ENCODE data around the gene FH. TPM values are rescaled to one million over a fixed set of nuclear protein-coding genes. Genes with fewer than 3 reads are reported as not detected.
A peak's percentile ranks its signal among the peaks of the same experiment; 100 is the strongest.

Gene FH
- total RNA-seq, 3 donors from 2014 or later (not counting 1 experiment from before 2014, with no cell fraction given), result 16.6 to 18.3 (median 16.7) TPM

DNA sequence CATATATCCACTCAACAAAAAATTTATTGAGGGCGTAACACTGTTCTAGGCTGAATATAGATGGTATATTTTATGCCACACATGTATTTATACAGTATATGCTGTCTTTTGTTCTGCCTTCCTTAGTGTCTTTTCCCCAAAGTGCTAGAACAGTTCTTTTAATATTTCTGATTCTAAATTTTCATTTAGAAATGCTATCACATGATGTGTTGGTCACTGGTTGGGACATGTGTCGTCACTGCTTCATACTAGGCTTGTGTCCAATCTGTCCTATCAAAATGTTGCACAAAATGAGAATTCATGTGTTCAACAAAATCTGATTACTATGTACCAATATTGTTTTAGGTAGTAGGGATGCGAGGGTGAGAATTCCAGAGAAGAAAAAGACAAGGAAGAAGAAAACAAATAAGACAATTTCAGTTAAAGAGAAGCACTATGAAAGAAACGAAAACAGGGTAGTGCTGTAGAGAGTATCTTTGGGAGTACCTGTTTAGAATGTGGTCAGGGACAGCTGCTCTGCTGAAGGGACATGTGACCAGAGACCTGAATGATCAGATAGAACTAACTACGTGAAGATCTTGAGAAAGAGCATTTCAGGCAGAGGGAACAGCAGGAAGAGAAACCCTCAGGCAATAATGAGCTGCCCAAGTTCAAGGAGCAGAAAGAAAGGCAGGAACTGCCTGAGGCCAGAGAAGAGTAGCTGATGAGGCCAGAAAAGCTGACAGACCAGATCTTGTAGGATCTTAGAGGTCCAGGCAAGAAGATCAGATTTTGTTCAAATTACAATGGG lies 14.0 kb upstream of the FH start:
- TF ChIP-seq CTCF (IDR thresholded peaks at IDR 0.05), result no peak
- intact Hi-C loops (cut with micrococcal nuclease), result loop anchor here (5.0 kb wide), 3 partner anchors 314 to 1794 kb away; partner anchors contain the start of gene EXO1

DNA sequence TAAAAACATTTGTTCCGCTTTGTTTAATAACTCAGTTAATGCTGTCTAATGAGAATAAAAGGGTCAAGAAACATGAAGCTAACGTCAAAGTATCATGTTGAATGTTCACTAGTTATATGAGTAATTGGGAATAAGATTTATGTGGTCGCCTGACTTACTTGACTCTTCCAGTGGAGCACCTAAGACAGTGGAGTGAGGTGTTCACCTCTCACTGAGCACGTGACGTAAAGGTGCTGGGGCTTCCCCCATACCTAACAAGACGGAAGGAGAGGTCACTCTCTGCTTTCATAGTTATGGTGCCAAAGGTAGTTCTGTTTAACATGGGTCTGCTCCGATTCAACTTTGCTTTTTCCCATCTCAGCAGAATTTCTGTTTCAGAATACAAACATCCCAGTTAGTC lies 13.3 kb upstream of the FH start:
- 81% methylated on average over 4 of the region's 7 CpGs for WGBS (ENCODE audit: insufficient coverage)
- peak overlapping the region; percentile 62 for H3K27ac ChIP-seq (ENCODE audit: low read length)
- H3K27me3 ChIP-seq (ENCODE audit: control insufficient read depth, insufficient read depth, low read length), result no peaks in the 10 kb centered on the region
- ATAC-seq (no peak), DNase-seq (peak in 1 of 2 donors; percentile 13)
- no peaks in the 10 kb centered on the region for H3K9me3 ChIP-seq (ENCODE audit: control insufficient read depth, insufficient read depth, low read length)
- TF ChIP-seq CTCF (IDR thresholded peaks at IDR 0.05), result no peak
- Mint-ChIP-seq H3K27me3 (ENCODE audit: low read depth in 2 of 2) (peaks cover 7 to 18% of the 10 kb centered on the region in 2 donors), H3K27ac (no peak overlapping the region), H3K4me1 (peaks cover 11 to 14% of the 10 kb centered on the region in 2 donors), H3K9me3 (no peaks in the 10 kb centered on the region), H3K4me3 (no peak overlapping the region), H3K36me3 (no peaks in the 10 kb centered on the region)
- H3K4me3 ChIP-seq (ENCODE audit: low read length), result peak overlapping the region; percentile 75
- no peaks in the 10 kb centered on the region for H3K36me3 ChIP-seq (ENCODE audit: control insufficient read depth, insufficient read depth, low read length)
- intact Hi-C loops (cut with micrococcal nuclease), result loop anchor here (5.0 kb wide), 3 partner anchors 314 to 1794 kb away; partner anchors contain the start of gene EXO1
- H3K4me1 ChIP-seq (ENCODE audit: control insufficient read depth, insufficient read depth, low read length), result peaks cover 2% of the 10 kb centered on the region

More for the DNA sequence above, 14.0 kb upstream of the FH start:
- Histone ChIP-seq H3K9me3 (ENCODE audit: control insufficient read depth, insufficient read depth, low read length) (no peaks in the 10 kb centered on the region), H3K4me3 (ENCODE audit: low read length) (peak overlapping the region; percentile 75), H3K4me1 (ENCODE audit: control insufficient read depth, insufficient read depth, low read length) (peaks cover 2% of the 10 kb centered on the region), H3K27ac (ENCODE audit: low read length) (peak overlapping the region; percentile 62), H3K36me3 (ENCODE audit: control insufficient read depth, insufficient read depth, low read length) (no peaks in the 10 kb centered on the region), H3K27me3 (ENCODE audit: control insufficient read depth, insufficient read depth, low read length) (no peaks in the 10 kb centered on the region)
- Mint-ChIP-seq H3K36me3 (no peaks in the 10 kb centered on the region), H3K4me1 (peaks cover 11 to 14% of the 10 kb centered on the region in 2 donors), H3K27ac (no peak overlapping the region), H3K4me3 (no peak overlapping the region), H3K27me3 (ENCODE audit: low read depth in 2 of 2) (peaks cover 5 to 14% of the 10 kb centered on the region in 2 donors), H3K9me3 (no peaks in the 10 kb centered on the region)
- WGBS (ENCODE audit: insufficient coverage), result 53% methylated on average over 4 of the region's 5 CpGs
- DNase-seq (no peak), ATAC-seq (no peak)

- Mint-ChIP-seq H3K4me1 (peaks cover 11 to 14% of the 10 kb centered on the region in 2 donors), H3K9me3 (no peaks in the 10 kb centered on the region), H3K27me3 (ENCODE audit: low read depth in 2 of 2) (peaks cover 7 to 18% of the 10 kb centered on the region in 2 donors), H3K27ac (peak within 1 kb of the TSS; percentile 81 to 87), H3K4me3 (peak within 1 kb of the TSS; percentile 99), H3K36me3 (no peaks in the 10 kb centered on the region)
- Histone ChIP-seq H3K27me3 (ENCODE audit: control insufficient read depth, insufficient read depth, low read length) (no peaks in the 10 kb centered on the region), H3K9me3 (ENCODE audit: control insufficient read depth, insufficient read depth, low read length) (no peaks in the 10 kb centered on the region), H3K27ac (ENCODE audit: low read length) (peak within 1 kb of the TSS; percentile 68), H3K4me3 (ENCODE audit: low read length) (peak within 1 kb of the TSS; percentile 75), H3K36me3 (ENCODE audit: control insufficient read depth, insufficient read depth, low read length) (no peaks in the 10 kb centered on the region), H3K4me1 (ENCODE audit: control insufficient read depth, insufficient read depth, low read length) (peaks cover 2% of the 10 kb centered on the region)
- peak in 1 of 3 donors; percentile 12 for ATAC-seq
- 12% methylated on average over 1 of the region's 1 CpG for WGBS (ENCODE audit: insufficient coverage)
- intact Hi-C loops (cut with micrococcal nuclease), result loop anchor here (5.0 kb wide), 3 partner anchors 315 to 1795 kb away; partner anchors contain the start of gene EXO1
- no peak for DNase-seq
- TF ChIP-seq CTCF (IDR thresholded peaks at IDR 0.05), result no peak
These were observed 12.6 kb upstream of the FH start, which contains the start of gene KMO for GRCh38 chr1:241532162-241532531. KMO (plus strand) TSS chr1:241532378; CDS start chr1:241532445, 67 bp downstream.
